K562 (cell line): ENCODE measurements around the gene DHRS3. TPM values are rescaled to one million over a fixed set of nuclear protein-coding genes. Genes with fewer than 3 reads are reported as not detected.
A peak's percentile ranks its signal among the peaks of the same experiment; 100 is the strongest.

ENCODE experiments used
- BCOR ChIP-seq: fragments of 450-650 bp; IDR thresholded peaks from 2 replicates; pipeline ENCODE4 v1.6.1; 2016
- BRCA1 ChIP-seq, 2 experiments: fragments of 450-650 bp in 1 of 2; sonication (generic) in 1 of 2; formaldehyde crosslinking in 1 of 2; IDR thresholded peaks; 2 replicates each; pipeline versions ENCODE4 v1.5.0 to v1.6.1; 2017 to 2020; ENCODE audit warnings: mild to moderate bottlenecking in 1 of 2, missing genetic modification reagents in 1 of 2
- CHD7 ChIP-seq: fragments of 200-600 bp; sonication (generic); IDR thresholded peaks from one replicate; pipeline ENCODE4 v1.6.1; 2012; ENCODE audit warnings: mild to moderate bottlenecking, low read depth, low read length, inconsistent platforms
- ESRRA ChIP-seq: fragments of 450-650 bp; IDR thresholded peaks from 2 replicates; pipeline ENCODE4 v1.6.1; 2014; ENCODE audit warnings: low read depth, mild to moderate bottlenecking, moderate library complexity, borderline replicate concordance
- FOXK2 ChIP-seq, 2 experiments: fragments of 450-650 bp; IDR thresholded peaks in 1 of 2; conservative IDR thresholded peaks in 1 of 2; 2 replicates each; pipeline ENCODE4 v1.6.1; 2016; ENCODE audit warnings: low read depth in 2 of 2, mild to moderate bottlenecking in 1 of 2
- MNT ChIP-seq, 2 experiments: fragments of 450-650 bp; conservative IDR thresholded peaks; 2 replicates each; pipeline ENCODE4 v1.6.1; 2017; ENCODE audit warnings: mild to moderate bottlenecking in 2 of 2, moderate library complexity in 2 of 2
- MYNN ChIP-seq, 2 experiments: sonication (generic); formaldehyde crosslinking in 1 of 2; IDR thresholded peaks; 2 replicates each; pipeline versions ENCODE4 v1.5.0 to v1.6.1; 2016 to 2020; ENCODE audit warnings: antibody characterized with exemption in 1 of 2, missing genetic modification reagents in 1 of 2
- SPI1 ChIP-seq: IDR thresholded peaks from 2 replicates; pipeline ENCODE4 v1.6.1; 2011; ENCODE audit warnings: low read depth, low read length, control low read depth, borderline replicate concordance
- ZBTB34 ChIP-seq: fragments of 250-450 bp; sonication (Bioruptor Pico); IDR thresholded peaks from 2 replicates; pipeline ENCODE4 v1.8.0; 2021; ENCODE audit warnings: mild to moderate bottlenecking, moderate library complexity
- ZBTB7A ChIP-seq: IDR thresholded peaks from 2 replicates; pipeline ENCODE4 v1.6.1; 2011; ENCODE audit warnings: low read depth, mild to moderate bottlenecking, low read length, moderate library complexity, borderline replicate concordance; ENCODE audit not compliant: control insufficient read depth
- ZNF282 ChIP-seq: sonication (generic); formaldehyde crosslinking; IDR thresholded peaks from 2 replicates; pipeline ENCODE4 v1.8.1; 2023; ENCODE audit warnings: missing genetic modification reagents
- polyA plus RNA-seq, 8 experiments: library from polyadenylated mRNA; depleted of rRNA in 4 of 8; stranded (reverse) in 5 of 8; unstranded in 3 of 8; fragments of >200 nt; fragmentation: Nextera tagmentation in 2 of 8; fragmentation: Illumina TruSeq in 1 of 8; extraction: Ambion mirVana in 2 of 8; extraction: Trizol in 1 of 8; gene quantifications; 2 replicates each; pipeline versions ENCODE4 v1.2.1 to v1.2.3, GENCODE V29; 2011 to 2014; ENCODE audit warnings: inconsistent platforms in 1 of 8, missing spikeins in 1 of 8
- total RNA-seq, 7 experiments: library from RNA; depleted of rRNA in 6 of 7; stranded (reverse); fragments of >200 nt in 6 of 7; fragmentation: Illumina TruSeq in 2 of 7; extraction: Trizol in 2 of 7; gene quantifications; 2 replicates each; pipeline versions ENCODE4 v1.2.1 to v1.2.3, GENCODE V29; 2011 to 2021; ENCODE audit warnings: low replicate concordance in 1 of 7

The DHRS3 gene
- total and polyA plus RNA-seq, 9 of the 15 experiments (the other 6 are each of a cell fraction or from before 2014, with no cell fraction given), result 21.0 to 116 (median 58.7) TPM

- TF ChIP-seq BCOR (peak; percentile 16; the same call in 1 of the 2 replicates), ZNF282 (no peak), ZBTB7A (peak; percentile 40; the same call in 1 of the 2 replicates), CHD7 (no peak), MYNN (IDR thresholded peaks at IDR 0.05) (peak; percentile 23), MYNN (CRISPR knock-in tag; IDR thresholded peaks at IDR 0.05) (no peak), ZBTB34 (CRISPR knock-in tag) (no peak), FOXK2 (conservative IDR thresholded peaks at IDR 0.05 in 1 of 2, IDR thresholded peaks at IDR 0.05 in 1 of 2; ENCODE audit: low read depth in 2 of 2) (peak; percentile 48 to 77; a peak in 2 of 4 replicates), ESRRA (peak; percentile 42; the same call in 1 of the 2 replicates), BRCA1 (IDR thresholded peaks at IDR 0.05) (no peak), BRCA1 (CRISPR knock-in tag; IDR thresholded peaks at IDR 0.05) (no peak; the same call in 1 of the 2 replicates), SPI1 (peak; percentile 61), MNT (conservative IDR thresholded peaks at IDR 0.05) (peak in 1 of 2 experiments; percentile 45; a peak in 3 of 4 replicates)
These were observed 16.0 kb downstream of the DHRS3 start (continued) for GRCh38 chr1:12601700-12602658.
